Nephron progenitor cell (in vitro differentiated cells): ENCODE measurements around the gene PAK5.
A peak's percentile ranks its signal among the peaks of the same experiment; 100 is the strongest.

ENCODE experiments used
- DNase-seq: peaks from one replicate; pipeline ENCODE4 v3.0.0; 2021
- H3K27ac Mint-ChIP-seq: 2 replicates; pipeline ENCODE4 v1.8.0; 2021; ENCODE audit warnings: mild to moderate bottlenecking, moderate library complexity, mixed read lengths
- H3K27me3 Mint-ChIP-seq: 2 replicates; pipeline ENCODE4 v1.8.0; 2021; ENCODE audit warnings: mild to moderate bottlenecking, low read depth, mixed read lengths; ENCODE audit not compliant: poor library complexity
- H3K36me3 Mint-ChIP-seq: 2 replicates; pipeline ENCODE4 v1.8.0; 2021; ENCODE audit warnings: low read depth, mixed read lengths
- H3K4me1 Mint-ChIP-seq: 2 replicates; pipeline ENCODE4 v1.8.0; 2021; ENCODE audit warnings: mixed read lengths
- H3K4me3 Mint-ChIP-seq: 2 replicates; pipeline ENCODE4 v1.8.0; 2021; ENCODE audit warnings: mild to moderate bottlenecking, moderate library complexity, mixed read lengths
- H3K9me3 Mint-ChIP-seq: 2 replicates; pipeline ENCODE4 v1.8.0; 2021; ENCODE audit warnings: mild to moderate bottlenecking, moderate library complexity, mixed read lengths
- TF ChIP-seq, protein P1 (sequence below): fragments of 200-600 bp; sonication (generic); IDR thresholded peaks from 2 replicates; pipeline ENCODE4 v1.5.0; 2021; ENCODE audit warnings: antibody characterized with exemption

The PAK5 gene

GRCh38 chr20:9789131-9789530, 49.7 kb downstream of the PAK5 start:
- Mint-ChIP-seq H3K4me3 (no peak overlapping the region), H3K9me3 (no peaks in the 10 kb centered on the region)
- TF ChIP-seq, protein P1, sequence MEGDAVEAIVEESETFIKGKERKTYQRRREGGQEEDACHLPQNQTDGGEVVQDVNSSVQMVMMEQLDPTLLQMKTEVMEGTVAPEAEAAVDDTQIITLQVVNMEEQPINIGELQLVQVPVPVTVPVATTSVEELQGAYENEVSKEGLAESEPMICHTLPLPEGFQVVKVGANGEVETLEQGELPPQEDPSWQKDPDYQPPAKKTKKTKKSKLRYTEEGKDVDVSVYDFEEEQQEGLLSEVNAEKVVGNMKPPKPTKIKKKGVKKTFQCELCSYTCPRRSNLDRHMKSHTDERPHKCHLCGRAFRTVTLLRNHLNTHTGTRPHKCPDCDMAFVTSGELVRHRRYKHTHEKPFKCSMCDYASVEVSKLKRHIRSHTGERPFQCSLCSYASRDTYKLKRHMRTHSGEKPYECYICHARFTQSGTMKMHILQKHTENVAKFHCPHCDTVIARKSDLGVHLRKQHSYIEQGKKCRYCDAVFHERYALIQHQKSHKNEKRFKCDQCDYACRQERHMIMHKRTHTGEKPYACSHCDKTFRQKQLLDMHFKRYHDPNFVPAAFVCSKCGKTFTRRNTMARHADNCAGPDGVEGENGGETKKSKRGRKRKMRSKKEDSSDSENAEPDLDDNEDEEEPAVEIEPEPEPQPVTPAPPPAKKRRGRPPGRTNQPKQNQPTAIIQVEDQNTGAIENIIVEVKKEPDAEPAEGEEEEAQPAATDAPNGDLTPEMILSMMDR, result no peak

DNA sequence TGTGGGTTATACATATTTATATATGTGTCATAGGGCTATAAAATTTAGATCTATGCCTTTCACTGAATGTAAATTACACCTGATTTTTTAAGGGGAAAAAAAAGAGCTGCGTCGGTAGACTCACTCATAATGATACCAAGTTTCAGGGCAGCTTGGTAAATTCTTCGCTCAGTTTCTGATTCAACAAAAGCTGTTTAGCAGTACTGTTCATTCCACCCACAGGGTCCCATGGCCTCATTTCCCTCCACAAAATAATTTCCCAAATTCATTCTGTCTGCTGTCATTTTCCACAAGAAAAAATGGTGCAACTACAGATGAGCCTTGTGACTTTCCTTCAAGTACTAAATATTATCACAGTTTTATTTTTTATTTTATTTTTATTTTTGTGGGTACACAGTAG, 63.7 kb downstream of the PAK5 start:
- Mint-ChIP-seq H3K27ac (no peak overlapping the region), H3K9me3 (no peaks in the 10 kb centered on the region), H3K27me3 (no peaks in the 10 kb centered on the region), H3K4me3 (no peak overlapping the region), H3K4me1 (peaks cover 4% of the 10 kb centered on the region), H3K36me3 (no peaks in the 10 kb centered on the region)
- DNase-seq, result no peak
- TF ChIP-seq, protein P1, result no peak

More at GRCh38 chr20:9789131-9789530, 49.7 kb downstream of the PAK5 start:
- no peak for DNase-seq
- H3K4me1 Mint-ChIP-seq, result no peaks in the 10 kb centered on the region
- no peak overlapping the region for H3K27ac Mint-ChIP-seq
- no peaks in the 10 kb centered on the region for H3K36me3 Mint-ChIP-seq
- H3K27me3 Mint-ChIP-seq, result peaks cover 3% of the 10 kb centered on the region

- Mint-ChIP-seq H3K36me3 (no peaks in the 10 kb centered on the region), H3K4me3 (no peak overlapping the region), H3K9me3 (no peaks in the 10 kb centered on the region)
Observed at GRCh38 chr20:9769954-9770353, 68.9 kb downstream of the PAK5 start.

DNA sequence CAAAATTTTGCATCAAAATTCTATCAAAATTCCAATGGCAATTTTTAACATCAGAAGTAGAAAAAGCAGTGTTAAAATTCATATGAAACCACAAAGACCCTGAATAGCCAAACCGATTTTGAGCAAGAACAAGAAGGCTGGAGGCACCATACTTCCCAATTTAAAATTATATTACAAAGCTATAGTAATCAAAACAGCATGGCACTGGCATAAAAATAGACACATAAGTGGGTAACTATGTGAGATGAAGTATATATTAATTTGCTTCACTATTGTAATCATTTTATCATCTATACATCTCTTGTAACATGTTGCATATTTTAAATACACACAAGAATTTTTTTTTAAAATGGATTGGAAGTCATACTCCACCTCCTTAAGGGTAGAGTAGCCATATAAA, 77.4 kb downstream of the PAK5 start:
- Mint-ChIP-seq H3K27ac (no peak overlapping the region), H3K27me3 (peaks cover 4% of the 10 kb centered on the region), H3K4me3 (no peak overlapping the region), H3K36me3 (peaks cover 5% of the 10 kb centered on the region), H3K4me1 (peaks cover 20% of the 10 kb centered on the region), H3K9me3 (peaks cover 25% of the 10 kb centered on the region)
- TF ChIP-seq, protein P1, result no peak
- no peak for DNase-seq

More at GRCh38 chr20:9769954-9770353, 68.9 kb downstream of the PAK5 start:
- Mint-ChIP-seq H3K27me3 (peaks cover 4% of the 10 kb centered on the region), H3K27ac (no peak overlapping the region), H3K4me1 (peaks cover 4% of the 10 kb centered on the region)
- DNase-seq, result no peak
- TF ChIP-seq, protein P1, result no peak

DNA sequence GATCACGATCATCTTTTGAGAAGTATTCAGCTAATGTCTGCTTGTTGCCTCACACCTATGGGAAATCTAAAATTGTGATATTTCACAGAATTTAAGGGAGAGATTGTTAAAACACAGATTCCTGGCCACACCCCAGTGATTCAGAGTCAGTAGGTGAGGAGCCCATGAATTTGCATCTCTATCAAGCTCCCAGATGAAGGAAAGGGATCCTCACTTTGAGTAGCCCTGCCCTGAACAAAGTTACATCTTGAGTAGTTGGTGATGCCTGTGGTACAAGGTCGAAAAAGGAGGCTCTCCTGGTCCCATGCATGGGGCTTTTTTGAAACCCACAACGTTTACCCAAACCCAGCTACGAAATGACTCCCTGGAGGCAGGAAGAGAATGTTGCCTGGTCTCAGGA, 79.5 kb downstream of the PAK5 start:
- TF ChIP-seq, protein P1, result no peak
- DNase-seq, result no peak
- Mint-ChIP-seq H3K27me3 (no peaks in the 10 kb centered on the region), H3K4me3 (no peak overlapping the region), H3K4me1 (peaks cover 20% of the 10 kb centered on the region), H3K27ac (no peak overlapping the region), H3K9me3 (peaks cover 25% of the 10 kb centered on the region), H3K36me3 (peaks cover 5% of the 10 kb centered on the region)

DNA sequence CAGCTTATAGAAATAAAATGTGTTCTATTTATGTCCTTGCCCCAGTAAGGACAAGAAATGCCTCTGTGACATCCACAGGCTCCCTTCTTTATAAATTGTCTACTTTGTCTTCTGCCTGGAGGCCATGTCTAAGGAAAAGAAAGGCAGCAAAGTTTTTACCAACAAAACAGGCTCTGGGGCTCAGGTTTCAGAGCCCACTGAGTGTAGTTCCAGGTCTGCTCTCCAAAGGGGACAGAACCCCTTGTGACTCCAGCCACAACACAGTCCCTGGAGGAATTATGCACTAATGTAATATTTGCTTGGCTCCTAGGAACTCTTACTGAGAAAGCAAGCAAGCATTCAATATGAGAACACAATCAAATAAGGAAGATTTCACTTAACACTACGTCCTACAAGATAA, 80.1 kb downstream of the PAK5 start:
- H3K27ac Mint-ChIP-seq, result peak overlapping the region; percentile 33
- peaks cover 5% of the 10 kb centered on the region for H3K36me3 Mint-ChIP-seq
- TF ChIP-seq, protein P1, result no peak
- H3K4me1 Mint-ChIP-seq, result peaks cover 20% of the 10 kb centered on the region
- peaks cover 25% of the 10 kb centered on the region for H3K9me3 Mint-ChIP-seq
- H3K27me3 Mint-ChIP-seq, result no peaks in the 10 kb centered on the region
- no peak for DNase-seq
- no peak overlapping the region for H3K4me3 Mint-ChIP-seq
